NCI-H2171 (cell line): ENCODE results near the gene COQ3.

Experiments used
- DNase-seq: peaks from one replicate; lab custom pipeline; 2025; lab: John Stamatoyannopoulos, UW

The COQ3 gene

GRCh38 chr6:99393698-99394531, at the start of gene COQ3:
TSS of gene COQ3 (minus strand) at chr6:99394195. CDS start at chr6:99394179, 16 bp downstream.
- DNase-seq: peak; percentile 66

GRCh38 chr6:99434702-99435530, 40.9 kb upstream of the COQ3 start:
- peak; percentile 12 for DNase-seq

- no peak for DNase-seq
These were observed 38.9 kb upstream of the COQ3 start for GRCh38 chr6:99432877-99433276.

GRCh38 chr6:99431901-99432300, 37.9 kb upstream of the COQ3 start:
- DNase-seq: no peak

GRCh38 chr6:99427988-99428387, 34.0 kb upstream of the COQ3 start:
- DNase-seq: no peak

- DNase-seq: no peak
These were observed 32.4 kb upstream of the COQ3 start for GRCh38 chr6:99426451-99426757.

- peak; percentile 83 for DNase-seq
These were observed 31.9 kb upstream of the COQ3 start for GRCh38 chr6:99425647-99426450.

GRCh38 chr6:99424761-99425646, 31.0 kb upstream of the COQ3 start, which contains the start of gene PNISR:
TSS of gene PNISR (minus strand) at chr6:99425308. CDS start at chr6:99414659, 10,649 bp downstream.
- peak; percentile 98 for DNase-seq

GRCh38 chr6:99424022-99424421, 30.0 kb upstream of the COQ3 start:
- no peak for DNase-seq

- DNase-seq: no peak
These were observed 28.9 kb upstream of the COQ3 start for GRCh38 chr6:99422912-99423311.

- no peak for DNase-seq
These were observed 23.1 kb upstream of the COQ3 start for GRCh38 chr6:99416892-99417767.

GRCh38 chr6:99416226-99416625, 22.2 kb upstream of the COQ3 start:
- DNase-seq: no peak

GRCh38 chr6:99415446-99415845, 21.5 kb upstream of the COQ3 start:
- DNase-seq: no peak

GRCh38 chr6:99412065-99412464, 18.1 kb upstream of the COQ3 start:
- no peak for DNase-seq

GRCh38 chr6:99409672-99410071, 15.7 kb upstream of the COQ3 start:
- no peak for DNase-seq

- DNase-seq: no peak
These were observed 13.1 kb upstream of the COQ3 start for GRCh38 chr6:99407076-99407475.

- no peak for DNase-seq
These were observed 8.5 kb upstream of the COQ3 start for GRCh38 chr6:99402448-99402847.

GRCh38 chr6:99397287-99397686, 3.3 kb upstream of the COQ3 start:
- no peak for DNase-seq

GRCh38 chr6:99393366-99393697, 663 bp downstream of the COQ3 start:
- DNase-seq: no peak

- DNase-seq: no peak
These were observed 3.1 kb downstream of the COQ3 start for GRCh38 chr6:99390896-99391295.
